Fibroblast of mammary gland (primary cell): ENCODE data around the gene MAGI1.

ENCODE experiments used
- DNase-seq: peaks from one replicate; pipeline ENCODE4 v3.0.0-alpha.2; 2010; ENCODE audit warnings: low read depth
- H3K4me3 ChIP-seq: 2 replicates; pipeline ENCODE4 v1.5.1; 2011; ENCODE audit warnings: low read depth, mild to moderate bottlenecking, low read length, moderate library complexity; ENCODE audit not compliant: control insufficient read depth
- CTCF ChIP-seq: conservative IDR thresholded peaks from 2 replicates; pipeline ENCODE4 v1.5.1; 2011; ENCODE audit warnings: low read depth, low read length, inconsistent platforms; ENCODE audit not compliant: control insufficient read depth, insufficient read depth

The MAGI1 gene

GRCh38 chr3:65368866-65369265 lies 669.9 kb downstream of the MAGI1 start:
- DNase-seq, result no peak
- TF ChIP-seq CTCF, result no peak
- H3K4me3 ChIP-seq, result no peak overlapping the region

GRCh38 chr3:65362688-65363087 lies 676.0 kb downstream of the MAGI1 start:
- no peak overlapping the region for H3K4me3 ChIP-seq
- TF ChIP-seq CTCF, result no peak
- no peak for DNase-seq

- TF ChIP-seq CTCF, result no peak
- no peak overlapping the region for H3K4me3 ChIP-seq
- DNase-seq, result no peak
Observed at GRCh38 chr3:65361448-65361847, 677.3 kb downstream of the MAGI1 start.

- no peak for DNase-seq
- H3K4me3 ChIP-seq, result peak overlapping the region; percentile 40
- TF ChIP-seq CTCF, result no peak
Observed at GRCh38 chr3:65356331-65357248, 682.1 kb downstream of the MAGI1 start.

- no peak for DNase-seq
- no peak overlapping the region for H3K4me3 ChIP-seq
- no peak for TF ChIP-seq CTCF
Observed at GRCh38 chr3:65354880-65355279, 683.8 kb downstream of the MAGI1 start.

GRCh38 chr3:65352951-65353350 lies 685.8 kb downstream of the MAGI1 start:
- no peak for TF ChIP-seq CTCF
- DNase-seq, result no peak
- H3K4me3 ChIP-seq, result no peak overlapping the region
